MM.1S (cell line): ENCODE results near the gene MEAK7.

ENCODE experiments used
- DNase-seq: peaks from one replicate; pipeline ENCODE4 v3.0.0-alpha.2; 2015
- H2AFZ ChIP-seq: fragments of 300-600 bp; sonication (generic); 2 replicates; pipeline ENCODE4 v1.6.0; 2016; ENCODE audit warnings: antibody characterized with exemption, low read length
- H3F3A ChIP-seq: fragments of 300-600 bp; sonication (generic); 2 replicates; pipeline ENCODE4 v1.6.1; 2016; ENCODE audit warnings: mild to moderate bottlenecking, antibody characterized with exemption, low read length, moderate library complexity, mixed read lengths; ENCODE audit not compliant: insufficient read depth
- H3K27ac ChIP-seq: fragments of 300-600 bp; sonication (generic); 2 replicates; pipeline ENCODE4 v1.5.1; 2016; ENCODE audit warnings: mild to moderate bottlenecking, low read length
- H3K27me3 ChIP-seq: fragments of 300-600 bp; sonication (generic); replicated peaks from 2 replicates; pipeline ENCODE4 v1.6.0; 2016; ENCODE audit warnings: low read length; ENCODE audit not compliant: insufficient read depth
- H3K36me3 ChIP-seq: fragments of 300-600 bp; sonication (generic); replicated peaks from 2 replicates; pipeline ENCODE4 v1.6.1; 2016; ENCODE audit warnings: mild to moderate bottlenecking, low read length, mixed read lengths; ENCODE audit not compliant: insufficient read depth
- H3K4me1 ChIP-seq: fragments of 300-600 bp; sonication (generic); 2 replicates; pipeline ENCODE4 v1.6.1; 2016; ENCODE audit warnings: low read length, mixed read lengths
- H3K4me2 ChIP-seq: fragments of 300-600 bp; sonication (generic); 2 replicates; pipeline ENCODE4 v1.6.0; 2016; ENCODE audit warnings: low read depth, low read length
- H3K4me3 ChIP-seq: fragments of 300-600 bp; sonication (generic); 2 replicates; pipeline ENCODE4 v1.5.1; 2016; ENCODE audit warnings: low read length, mixed read lengths
- H3K79me2 ChIP-seq: fragments of 300-600 bp; sonication (generic); 2 replicates; pipeline ENCODE4 v1.6.1; 2016; ENCODE audit warnings: mixed run types, low read length, mixed read lengths
- H3K9ac ChIP-seq: fragments of 300-600 bp; sonication (generic); 2 replicates; pipeline ENCODE4 v1.6.1; 2016; ENCODE audit warnings: low read length, mixed read lengths
- H3K9me2 ChIP-seq: fragments of 300-600 bp; sonication (generic); replicated peaks from 2 replicates; pipeline ENCODE4 v1.6.1; 2016; ENCODE audit warnings: mild to moderate bottlenecking, low read length, mixed read lengths; ENCODE audit not compliant: insufficient read depth
- H3K9me3 ChIP-seq: fragments of 300-600 bp; sonication (generic); replicated peaks from 2 replicates; pipeline ENCODE4 v1.6.1; 2016; ENCODE audit warnings: mild to moderate bottlenecking, low read length, mixed read lengths; ENCODE audit not compliant: insufficient read depth
- H4K20me1 ChIP-seq: fragments of 300-600 bp; sonication (generic); 2 replicates; pipeline ENCODE4 v1.6.1; 2016; ENCODE audit warnings: mild to moderate bottlenecking, low read length, moderate library complexity, mixed read lengths; ENCODE audit not compliant: insufficient read depth
- CTCF ChIP-seq: fragments of 300-600 bp; sonication (generic); IDR thresholded peaks from 2 replicates; pipeline ENCODE4 v1.5.1; 2016; ENCODE audit warnings: antibody characterized with exemption, low read length, mixed read lengths
- EZH2 ChIP-seq: fragments of 300-600 bp; sonication (generic); optimal IDR thresholded peaks from 2 replicates; pipeline ENCODE3; 2017; ENCODE audit warnings: low read depth, mild to moderate bottlenecking, antibody characterized with exemption, low read length, mixed read lengths
- EZH2phosphoT487 ChIP-seq: fragments of 300-600 bp; sonication (generic); IDR thresholded peaks from 2 replicates; pipeline ENCODE4 v1.6.1; 2018; ENCODE audit warnings: antibody characterized with exemption, low read length

Gene MEAK7

GRCh38 chr16:84507011-84507982 is 2.8 kb upstream of the MEAK7 start:
- Histone ChIP-seq H2AFZ (no peak overlapping the region), H3K79me2 (no peaks in the 10 kb centered on the region), H3K27ac (no peak overlapping the region), H3F3A (peaks cover 6% of the 10 kb centered on the region; the same call in 1 of the 2 replicates), H3K27me3 (no peaks in the 10 kb centered on the region), H3K36me3 (no peaks in the 10 kb centered on the region), H4K20me1 (no peaks in the 10 kb centered on the region), H3K4me2 (no peak overlapping the region), H3K9me2 (no peaks in the 10 kb centered on the region), H3K9me3 (no peaks in the 10 kb centered on the region), H3K4me1 (0 out of 2 replicates have a peak, but pooled peaks cover 10% of the 10 kb centered on the region), H3K9ac (no peak overlapping the region), H3K4me3 (no peak overlapping the region)
- TF ChIP-seq EZH2 = no peak
- no peak for TF ChIP-seq EZH2phosphoT487
- TF ChIP-seq CTCF = no peak
- no peak for DNase-seq

GRCh38 chr16:84505249-84506187 is 1.1 kb upstream of the MEAK7 start:
- no peak for TF ChIP-seq EZH2phosphoT487
- TF ChIP-seq EZH2 = no peak
- no peak for TF ChIP-seq CTCF
- Histone ChIP-seq H3K4me3 (peak overlapping the region; percentile 77), H3K36me3 (no peaks in the 10 kb centered on the region), H3K9me3 (no peaks in the 10 kb centered on the region), H4K20me1 (no peaks in the 10 kb centered on the region), H3K9me2 (no peaks in the 10 kb centered on the region), H3K4me2 (peak overlapping the region; percentile 63), H3K27me3 (no peaks in the 10 kb centered on the region), H3K79me2 (no peaks in the 10 kb centered on the region), H3K9ac (peak overlapping the region; percentile 55), H2AFZ (peak overlapping the region; percentile 48; the same call in 1 of the 2 replicates), H3K27ac (peak overlapping the region; percentile 7; the same call in 1 of the 2 replicates), H3K4me1 (0 out of 2 replicates have a peak, but pooled peaks cover 10% of the 10 kb centered on the region), H3F3A (peaks cover 6% of the 10 kb centered on the region; the same call in 1 of the 2 replicates)
- DNase-seq = no peak

GRCh38 chr16:84503751-84504395 is 586 bp downstream of the MEAK7 start:
- Histone ChIP-seq H3K27ac (no peak overlapping the region), H3K4me1 (0 out of 2 replicates have a peak, but pooled peaks cover 10% of the 10 kb centered on the region)
- no peak for DNase-seq

More at GRCh38 chr16:84503751-84504395, 586 bp downstream of the MEAK7 start:
- no peak for TF ChIP-seq EZH2
- no peak for TF ChIP-seq EZH2phosphoT487
- TF ChIP-seq CTCF = no peak
- no peaks in the 10 kb centered on the region for H3K79me2 ChIP-seq
- H3K27me3 ChIP-seq = no peaks in the 10 kb centered on the region
- no peaks in the 10 kb centered on the region for H3K9me3 ChIP-seq
- peak overlapping the region; percentile 69 for H3K4me2 ChIP-seq
- no peaks in the 10 kb centered on the region for H3K9me2 ChIP-seq
- H3K9ac ChIP-seq = peak overlapping the region; percentile 51; the same call in 1 of the 2 replicates
- no peaks in the 10 kb centered on the region for H4K20me1 ChIP-seq
- peak overlapping the region; percentile 77 for H3K4me3 ChIP-seq
- no peaks in the 10 kb centered on the region for H3K36me3 ChIP-seq
- peak overlapping the region; percentile 78 for H2AFZ ChIP-seq
- H3F3A ChIP-seq = peaks cover 6% of the 10 kb centered on the region; the same call in 1 of the 2 replicates
